ENCODE data around the gene GALP.
"Not testable (repeated sequence)": the region's sequence is repeated elsewhere in the genome, so short reads cannot be mapped to it uniquely, and the experiment has no call there.

Gene GALP

GRCh38 chr19:56148955-56149655, 26.7 kb upstream of the GALP start:
- not testable (repeated sequence) for DNase-seq

- no peak for DNase-seq
These were observed 26.2 kb upstream of the GALP start for GRCh38 chr19:56149656-56150038.

GRCh38 chr19:56150358-56150757, 25.4 kb upstream of the GALP start:
- no peak for DNase-seq

- no peak for DNase-seq
These were observed 23.2 kb upstream of the GALP start for GRCh38 chr19:56152644-56153043.

GRCh38 chr19:56153507-56153906, 22.3 kb upstream of the GALP start:
- no peak for DNase-seq

- DNase-seq: no peak
These were observed 20.6 kb upstream of the GALP start for GRCh38 chr19:56155124-56155687.

- DNase-seq: no peak
These were observed 19.0 kb upstream of the GALP start for GRCh38 chr19:56156768-56157167.

GRCh38 chr19:56158170-56158757, 17.5 kb upstream of the GALP start:
- DNase-seq: no peak

- no peak for DNase-seq
These were observed 16.7 kb upstream of the GALP start for GRCh38 chr19:56159009-56159559.

- no peak for DNase-seq
These were observed 16.1 kb upstream of the GALP start for GRCh38 chr19:56159622-56160271.

GRCh38 chr19:56161534-56161933, 14.3 kb upstream of the GALP start:
- no peak for DNase-seq

- no peak for DNase-seq
These were observed 13.6 kb upstream of the GALP start for GRCh38 chr19:56162258-56162657.

GRCh38 chr19:56163097-56163496, 12.7 kb upstream of the GALP start:
- no peak for DNase-seq

- DNase-seq: no peak
These were observed 8.7 kb upstream of the GALP start for GRCh38 chr19:56167064-56167578.

- no peak for DNase-seq
These were observed 5.5 kb upstream of the GALP start for GRCh38 chr19:56170261-56170660.

GRCh38 chr19:56174086-56174485, 1.7 kb upstream of the GALP start:
- no peak for DNase-seq

GRCh38 chr19:56174550-56174949, 1.3 kb upstream of the GALP start:
- no peak for DNase-seq

GRCh38 chr19:56176310-56176709, 502 bp downstream of the GALP start:
- DNase-seq: not testable (repeated sequence)

- DNase-seq: no peak
These were observed 1.1 kb downstream of the GALP start for GRCh38 chr19:56176881-56177280.

- DNase-seq: no peak
These were observed 1.9 kb downstream of the GALP start for GRCh38 chr19:56177564-56178243.

- DNase-seq: no peak
These were observed 14.0 kb downstream of the GALP start for GRCh38 chr19:56189785-56190184.

- DNase-seq: no peak
These were observed 15.3 kb downstream of the GALP start for GRCh38 chr19:56191115-56191514.

GRCh38 chr19:56191711-56192110, 15.9 kb downstream of the GALP start:
- DNase-seq: no peak
